NCI-H1436 (cell line): ENCODE measurements around the gene METTL26.
A peak's percentile ranks its signal among the peaks of the same experiment; 100 is the strongest.

Experiments
- DNase-seq: peaks from one replicate; lab custom pipeline; 2025; lab: John Stamatoyannopoulos, UW

The METTL26 gene

DNA sequence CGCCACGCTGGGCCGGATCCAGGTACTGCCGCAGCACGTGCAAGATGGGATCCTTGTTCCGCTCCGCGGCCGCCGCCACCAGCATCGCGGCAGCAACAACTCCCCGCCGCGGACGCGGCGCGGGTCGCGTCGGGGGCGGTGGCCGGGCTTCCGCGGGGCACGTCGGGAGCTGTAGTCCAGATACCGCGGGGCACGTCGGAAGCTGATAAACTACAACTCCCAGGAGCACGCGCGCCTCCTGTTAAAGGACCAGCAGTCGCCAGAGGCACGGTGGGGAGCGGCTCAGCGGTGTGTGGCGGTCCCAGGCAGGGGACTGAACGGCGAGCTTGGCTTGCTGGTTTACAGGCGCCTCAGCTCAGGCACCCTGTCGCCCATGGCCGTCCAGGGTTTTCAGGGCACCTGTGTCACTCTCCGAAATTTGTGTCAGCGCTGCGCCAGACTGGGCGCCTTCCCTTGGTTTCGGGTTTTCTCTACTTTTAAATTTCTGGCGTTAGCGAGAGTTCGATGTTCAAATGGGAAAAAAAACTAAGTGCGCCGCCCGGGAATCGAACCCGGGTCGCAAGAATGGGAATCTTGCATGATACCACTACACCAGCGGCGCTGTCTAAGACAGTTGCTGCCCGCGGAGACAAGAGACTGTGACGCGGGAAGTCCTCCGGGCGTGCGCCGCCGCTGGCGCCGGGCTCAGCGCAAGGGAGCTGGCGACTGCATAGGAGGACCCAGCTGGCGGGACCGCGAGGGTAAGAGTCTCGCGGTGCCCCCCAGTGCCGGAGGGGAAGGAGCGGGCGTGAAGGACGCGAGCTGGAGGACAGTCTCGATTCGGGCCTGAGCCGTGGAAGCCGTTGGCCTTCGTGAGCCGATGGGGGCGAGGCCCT lies at the start of gene METTL26:
Gene METTL26, minus strand, starts transcription at position 100 of the 875 bp plus-strand sequence. Its CDS starts 15 bp downstream, at position 85.
- DNase-seq: peak; percentile 92

DNA sequence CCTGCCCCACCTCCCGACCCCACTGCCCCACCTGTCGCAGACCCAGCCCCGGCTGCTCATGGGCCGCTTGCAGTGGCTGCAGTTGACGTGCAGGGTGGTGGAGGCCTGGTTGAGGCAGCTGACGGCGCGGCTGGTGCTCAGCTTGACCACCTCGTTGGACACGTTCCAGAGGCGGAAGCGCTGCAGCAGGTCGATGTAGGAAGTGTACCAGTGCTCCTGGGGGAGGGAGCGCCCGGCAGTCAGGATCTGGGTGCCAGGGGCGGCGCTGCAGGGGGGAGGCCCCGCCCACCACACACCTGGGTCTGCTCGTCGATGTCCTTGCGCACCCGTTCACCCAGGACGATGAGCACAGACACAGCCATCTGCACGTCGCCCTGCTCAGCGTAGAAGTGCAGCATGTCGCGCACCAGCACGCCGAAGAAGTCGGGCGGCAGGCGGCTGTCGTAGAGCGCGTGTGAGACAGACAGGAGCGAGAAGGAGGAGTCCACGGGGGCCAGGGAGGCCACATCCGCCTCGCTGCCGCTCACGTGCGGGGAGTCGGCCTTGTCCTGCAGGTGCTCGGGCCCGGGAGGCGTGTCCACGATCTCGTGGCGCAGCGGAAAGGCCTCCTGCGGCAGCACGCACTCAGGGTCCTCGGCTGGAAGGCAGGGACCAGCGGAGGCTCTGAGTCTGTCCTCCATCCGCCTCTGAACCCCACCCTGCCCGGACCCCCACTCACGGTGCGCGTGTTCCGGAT lies 49.0 kb upstream of the METTL26 start:
- no peak for DNase-seq

DNA sequence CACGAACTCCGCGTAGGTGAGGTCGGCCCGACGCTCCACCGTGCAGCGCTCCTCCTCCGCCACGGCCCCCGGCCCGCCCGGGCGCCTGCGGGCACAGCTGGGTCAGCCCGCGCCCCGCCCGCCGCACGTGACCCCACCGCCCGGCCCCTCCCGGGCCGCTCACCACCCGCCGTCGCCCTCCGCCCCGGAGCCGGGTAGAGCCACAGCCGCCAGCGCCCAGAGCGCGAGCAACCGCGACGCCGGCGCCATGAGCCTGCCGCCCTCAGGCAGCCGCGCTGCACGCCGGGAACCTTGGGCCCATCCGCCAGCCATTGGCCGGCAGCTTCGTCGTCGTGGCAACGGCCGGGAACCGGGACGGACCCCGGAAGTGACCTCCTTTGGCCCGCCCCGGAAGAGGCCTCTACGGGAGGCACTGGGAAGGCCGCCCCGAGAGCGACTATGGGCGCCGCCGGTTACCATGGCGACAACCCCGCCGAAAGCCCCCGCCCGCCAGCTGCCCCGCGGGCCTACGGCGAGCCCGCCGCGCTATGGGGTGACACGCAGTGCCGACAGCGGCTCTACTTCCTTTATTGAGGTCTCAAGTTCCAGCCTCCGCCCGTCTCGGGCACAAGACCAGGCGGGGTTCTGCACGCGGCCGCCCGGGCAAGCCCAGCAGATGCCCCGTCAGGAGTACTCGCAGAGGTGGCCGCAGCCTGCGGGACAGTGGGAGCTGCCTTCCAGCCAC lies 48.1 kb upstream of the METTL26 start, which contains the start of gene JMJD8:
Gene JMJD8, minus strand, starts transcription at position 264 of the 724 bp plus-strand sequence. Its CDS starts 15 bp downstream, at position 249.
- DNase-seq: peak; percentile 97

DNA sequence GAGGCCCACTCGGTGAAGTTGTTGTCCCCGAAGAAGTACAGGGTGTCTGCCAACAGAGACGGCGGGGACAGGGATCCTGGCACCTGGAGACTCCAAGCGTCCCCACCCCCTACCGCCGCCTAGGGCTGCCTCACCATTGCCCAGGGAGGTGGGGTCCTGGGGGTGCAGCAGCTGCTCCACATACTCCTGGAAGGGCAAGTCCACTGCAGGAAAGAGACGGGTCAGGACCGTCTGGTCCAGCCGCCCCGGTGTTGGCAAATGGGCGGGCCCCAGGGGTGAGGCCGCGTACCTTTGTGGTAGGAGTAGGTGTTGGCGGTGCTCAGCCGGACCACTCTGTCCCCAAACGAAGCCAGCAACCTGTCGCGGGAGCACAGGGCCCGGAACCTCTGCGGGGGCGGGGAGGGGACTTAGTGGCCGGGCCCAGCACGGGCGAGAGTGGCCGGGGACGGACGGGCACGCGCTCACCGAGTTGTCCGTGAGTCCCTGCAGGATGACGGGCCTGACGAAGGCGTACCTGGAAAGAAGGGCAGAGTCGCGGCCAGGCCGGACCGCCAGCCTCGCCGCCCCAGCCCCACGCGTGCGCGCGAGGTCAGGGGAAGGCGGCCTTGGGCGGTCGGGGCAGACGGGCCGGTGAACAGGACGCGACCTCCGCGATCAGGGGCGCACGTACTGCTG lies 47.4 kb upstream of the METTL26 start:
- DNase-seq: no peak

DNA sequence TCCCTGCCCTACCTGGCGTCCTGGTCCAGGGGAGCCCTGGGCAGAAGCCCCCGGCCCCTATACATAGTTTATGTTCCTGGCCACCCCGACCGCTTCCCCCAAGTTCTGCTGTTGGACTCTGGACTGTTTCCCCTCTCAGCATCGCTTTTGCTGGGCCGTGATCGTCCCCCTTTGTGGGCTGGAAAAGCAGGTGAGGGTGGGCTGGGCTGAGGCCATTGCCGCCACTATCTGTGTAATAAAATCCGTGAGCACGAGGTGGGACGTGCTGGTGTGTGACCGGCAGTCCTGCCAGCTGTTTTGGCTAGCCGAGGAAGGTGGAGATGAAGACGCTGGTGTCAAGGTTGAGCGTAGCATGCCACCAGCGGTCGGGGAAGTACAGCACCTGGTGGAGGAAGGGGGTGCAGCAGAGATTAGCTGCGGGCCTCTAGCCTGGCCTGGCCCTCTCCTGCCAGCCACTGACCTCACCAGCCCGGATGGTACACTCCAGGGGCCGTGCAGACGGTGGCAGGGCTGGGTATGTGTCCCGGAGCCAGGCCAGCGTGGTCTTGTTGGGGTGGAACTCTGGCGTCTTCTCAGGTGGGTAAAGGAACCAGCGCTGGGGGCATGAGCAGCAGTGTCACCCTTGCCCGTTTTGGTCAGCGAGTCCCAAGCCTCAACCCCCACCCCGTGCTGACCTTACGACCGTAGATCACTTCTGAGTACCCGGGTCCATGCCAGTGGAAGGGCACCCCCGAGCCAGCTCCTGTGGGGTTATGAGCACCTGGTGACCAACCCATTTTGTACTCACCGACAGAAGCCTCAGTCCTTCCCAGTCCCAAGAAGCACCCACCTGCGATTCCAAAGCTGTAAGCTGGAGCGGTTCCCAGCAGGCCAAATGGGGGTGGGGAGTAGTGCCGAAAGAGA lies 46.6 kb upstream of the METTL26 start:
- DNase-seq: no peak

DNA sequence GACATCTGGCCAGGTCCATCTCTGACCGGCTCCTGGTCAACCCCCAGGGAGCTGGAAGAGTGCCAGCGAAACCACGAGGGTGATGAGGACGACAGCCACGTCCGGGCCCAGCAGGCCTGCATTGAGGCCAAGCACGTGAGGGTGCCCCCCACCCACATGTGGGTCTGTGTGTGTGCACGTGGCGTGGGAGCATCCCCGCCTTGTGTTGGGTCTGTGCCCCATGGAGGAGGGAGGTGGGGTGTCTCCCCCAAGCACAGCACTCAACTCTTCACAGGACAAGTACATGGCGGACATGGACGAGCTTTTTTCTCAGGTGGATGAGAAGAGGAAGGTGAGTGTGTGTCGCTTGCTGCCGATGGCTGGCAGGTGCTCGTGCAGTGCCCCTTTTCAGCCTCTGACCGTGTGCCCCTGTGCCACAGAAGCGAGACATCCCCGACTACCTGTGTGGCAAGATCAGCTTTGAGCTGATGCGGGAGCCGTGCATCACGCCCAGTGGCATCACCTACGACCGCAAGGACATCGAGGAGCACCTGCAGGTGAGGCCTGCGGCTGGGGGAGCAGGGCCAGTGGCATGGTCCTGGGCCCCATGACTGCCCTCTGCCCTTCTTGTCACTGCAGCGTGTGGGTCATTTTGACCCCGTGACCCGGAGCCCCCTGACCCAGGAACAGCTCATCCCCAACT lies 45.8 kb upstream of the METTL26 start:
- no peak for DNase-seq

DNA sequence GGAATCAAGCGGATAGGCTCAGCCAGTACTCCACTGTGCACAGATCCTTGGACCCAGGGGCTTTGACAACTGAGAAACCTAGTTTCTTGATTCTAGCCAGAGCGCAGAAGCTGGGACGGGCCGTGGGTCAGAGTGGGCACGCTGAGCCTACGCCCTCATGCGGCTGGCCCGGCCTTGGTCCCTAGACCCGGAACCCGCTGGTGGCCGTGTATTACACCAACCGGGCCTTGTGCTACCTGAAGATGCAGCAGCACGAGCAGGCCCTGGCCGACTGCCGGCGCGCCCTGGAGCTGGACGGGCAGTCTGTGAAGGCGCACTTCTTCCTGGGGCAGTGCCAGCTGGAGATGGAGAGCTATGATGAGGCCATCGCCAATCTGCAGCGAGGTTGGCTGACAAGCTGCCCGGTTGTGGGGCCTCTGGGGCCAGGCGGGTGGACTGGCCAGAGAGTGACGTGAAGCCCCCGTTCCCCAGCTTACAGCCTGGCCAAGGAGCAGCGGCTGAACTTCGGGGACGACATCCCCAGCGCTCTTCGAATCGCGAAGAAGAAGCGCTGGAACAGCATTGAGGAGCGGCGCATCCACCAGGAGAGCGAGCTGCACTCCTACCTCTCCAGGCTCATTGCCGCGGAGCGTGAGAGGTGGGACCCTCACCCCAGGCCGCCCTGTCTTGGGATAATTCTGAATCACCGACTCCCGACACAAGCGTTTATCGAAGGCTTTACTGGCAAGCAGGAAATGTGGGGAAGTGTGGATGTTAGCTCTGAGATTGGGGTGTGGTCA lies 45.1 kb upstream of the METTL26 start:
- DNase-seq: no peak

DNA sequence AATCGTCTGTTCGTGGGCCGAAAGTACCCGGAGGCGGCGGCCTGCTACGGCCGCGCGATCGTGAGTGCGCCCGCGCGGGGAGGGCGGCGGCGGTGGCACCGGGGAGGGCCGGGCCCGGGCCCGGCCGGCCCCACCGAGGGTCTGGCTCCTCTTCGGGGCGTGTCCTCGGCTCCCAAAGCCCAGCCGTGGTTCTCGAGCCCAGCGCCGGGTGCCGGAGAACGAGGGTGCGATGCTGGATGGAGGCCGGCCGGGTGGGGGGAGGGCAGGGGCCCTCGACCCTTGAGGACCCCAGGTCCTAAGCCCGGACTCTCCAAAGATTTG lies 44.5 kb upstream of the METTL26 start:
- no peak for DNase-seq

DNA sequence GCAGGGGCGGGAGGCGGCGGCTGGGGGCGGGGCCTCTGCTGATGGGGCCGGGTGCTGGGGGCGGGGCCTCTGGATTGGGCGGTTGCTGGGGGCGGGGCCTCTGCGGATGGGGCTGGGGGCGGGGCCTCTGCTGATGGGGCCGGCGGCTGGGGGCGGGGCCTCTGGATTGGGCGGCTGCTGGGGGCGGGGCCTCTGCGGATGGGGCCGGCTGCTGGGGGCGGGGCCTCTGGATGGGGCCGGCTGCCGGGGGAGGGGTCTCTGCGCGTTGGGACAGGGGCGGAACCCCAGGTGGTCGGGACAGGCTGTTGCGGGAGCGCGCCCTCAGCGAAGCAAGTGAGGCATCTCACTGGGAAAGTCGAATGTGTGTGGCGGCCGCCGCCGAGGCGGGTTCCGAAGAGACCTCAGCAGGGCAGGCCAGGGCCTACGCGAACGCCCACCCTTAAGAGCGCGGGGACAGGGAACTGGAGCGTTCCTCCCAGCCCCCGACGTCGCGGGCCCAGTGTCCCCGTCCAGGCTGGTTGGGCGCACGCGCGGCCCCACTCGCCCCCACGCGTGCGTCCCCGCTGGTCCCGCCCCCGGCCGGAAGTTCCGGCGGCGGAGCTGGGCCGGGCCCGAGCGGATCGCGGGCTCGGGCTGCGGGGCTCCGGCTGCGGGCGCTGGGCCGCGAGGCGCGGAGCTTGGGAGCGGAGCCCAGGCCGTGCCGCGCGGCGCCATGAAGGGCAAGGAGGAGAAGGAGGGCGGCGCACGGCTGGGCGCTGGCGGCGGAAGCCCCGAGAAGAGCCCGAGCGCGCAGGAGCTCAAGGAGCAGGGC lies 43.9 kb upstream of the METTL26 start, which contains the start of gene STUB1:
Gene STUB1, plus strand, starts transcription at position 597 of the 811 bp plus-strand sequence. Its CDS starts 116 bp downstream, at position 713.
- peak; percentile 88 for DNase-seq

DNA sequence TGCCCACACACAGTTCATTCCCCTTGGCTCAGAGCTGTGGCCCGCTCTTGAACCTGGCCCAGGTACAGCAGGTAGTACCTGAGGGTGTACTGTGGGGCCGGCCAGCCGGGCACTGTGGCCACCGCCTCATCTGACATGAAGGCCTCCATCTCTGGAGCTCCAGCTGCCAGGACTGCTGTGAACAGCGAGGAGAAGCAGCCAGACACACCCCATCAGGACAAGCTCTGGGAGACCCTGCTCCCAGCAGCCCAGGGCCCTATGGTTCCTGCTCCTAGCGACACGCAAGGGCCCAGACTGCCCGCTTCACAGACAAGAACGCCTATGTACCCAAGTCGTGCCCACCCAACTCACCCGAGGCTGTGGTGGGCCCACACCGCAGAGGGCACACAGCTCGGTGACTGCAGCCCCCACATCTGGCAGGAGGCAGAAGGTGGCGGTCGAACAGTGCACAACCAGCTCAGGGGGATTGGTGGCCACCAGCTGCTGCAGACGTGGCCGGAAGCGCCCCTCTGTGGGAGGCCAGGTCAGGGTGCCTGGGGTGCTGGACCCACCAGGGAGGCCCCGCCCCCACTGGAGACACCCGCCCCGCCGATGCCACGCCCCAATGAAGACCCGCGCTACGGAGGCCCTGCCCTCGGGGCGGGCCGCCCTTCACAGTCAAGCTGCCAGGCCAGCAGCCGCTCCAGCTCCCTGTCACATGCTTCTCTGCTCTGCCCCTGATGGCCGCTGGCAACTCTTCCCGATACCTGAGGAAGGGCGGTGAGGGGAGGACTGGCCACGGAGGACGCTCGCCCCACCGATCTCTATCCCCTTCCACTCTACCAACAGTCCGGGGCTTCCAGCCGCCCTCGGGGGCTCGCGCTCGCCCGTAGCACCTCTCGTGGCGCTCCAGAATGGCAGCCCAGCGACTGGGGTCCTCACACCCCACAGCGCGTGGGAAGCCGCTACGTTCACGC lies 43.0 kb upstream of the METTL26 start:
- DNase-seq: peak; percentile 74

DNA sequence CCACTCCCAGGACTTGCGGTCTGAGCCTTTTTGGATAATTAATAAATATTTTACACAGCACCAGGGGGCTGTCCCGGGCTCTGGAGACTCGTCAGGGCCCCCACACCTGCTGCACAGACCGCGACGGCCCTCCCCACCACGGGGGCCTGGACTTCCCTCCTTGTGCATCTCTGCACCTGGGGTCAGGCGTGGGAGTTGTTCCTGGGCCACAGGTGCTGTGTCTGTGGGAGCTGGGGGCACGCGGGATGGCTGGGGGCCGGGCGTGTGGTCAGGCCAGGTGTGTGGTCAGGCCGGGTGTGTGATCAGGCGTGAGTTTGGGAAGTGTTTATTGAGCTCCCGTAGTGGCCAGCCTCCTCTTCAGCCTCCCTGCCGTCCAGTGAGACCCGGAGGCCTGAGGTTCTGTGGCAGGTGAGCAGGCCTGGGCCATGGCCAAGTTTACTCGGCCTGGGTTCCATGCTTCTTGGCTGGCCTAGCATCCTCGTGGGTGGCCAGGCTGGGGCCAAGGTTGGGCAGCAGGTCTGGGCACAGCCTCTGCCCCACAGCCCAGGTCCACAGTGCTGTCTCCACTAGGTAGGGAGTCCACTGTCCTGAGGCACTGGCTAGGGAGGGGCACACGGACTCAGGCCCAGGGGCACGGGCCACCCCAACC lies 42.2 kb upstream of the METTL26 start:
- DNase-seq: no peak

DNA sequence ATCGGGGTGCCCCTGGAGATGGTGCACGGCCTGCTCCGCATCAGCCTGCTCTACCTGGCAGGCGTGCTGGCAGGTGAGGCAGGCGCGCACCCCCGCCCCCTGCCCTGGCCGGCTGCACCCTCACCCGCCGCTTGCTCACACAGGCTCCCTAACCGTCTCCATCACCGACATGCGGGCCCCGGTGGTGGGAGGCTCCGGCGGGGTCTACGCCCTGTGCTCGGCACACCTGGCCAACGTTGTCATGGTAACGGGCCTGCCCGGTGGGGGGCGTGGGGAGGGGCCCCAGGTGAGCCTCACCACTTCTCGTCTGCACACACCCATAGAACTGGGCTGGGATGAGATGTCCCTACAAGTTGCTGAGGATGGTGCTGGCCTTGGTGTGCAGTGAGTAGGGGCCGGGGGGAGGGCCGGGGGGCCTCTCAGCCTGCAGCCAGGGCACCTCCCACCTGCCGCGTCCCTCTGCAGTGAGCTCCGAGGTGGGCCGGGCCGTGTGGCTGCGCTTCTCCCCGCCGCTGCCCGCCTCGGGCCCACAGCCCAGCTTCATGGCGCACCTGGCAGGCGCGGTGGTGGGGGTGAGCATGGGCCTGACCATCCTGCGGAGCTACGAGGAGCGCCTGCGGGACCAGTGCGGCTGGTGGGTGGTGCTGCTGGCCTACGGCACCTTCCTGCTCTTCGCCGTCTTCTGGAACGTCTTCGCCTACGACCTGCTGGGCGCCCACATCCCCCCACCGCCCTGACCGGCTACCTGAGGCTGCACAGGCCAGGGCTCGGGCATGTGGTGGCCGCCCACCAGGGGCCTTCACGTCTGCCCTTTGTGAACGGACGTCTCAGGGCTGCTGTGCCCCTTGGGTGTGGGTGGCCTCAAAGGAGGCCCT lies 41.4 kb upstream of the METTL26 start:
- peak; percentile 27 for DNase-seq

DNA sequence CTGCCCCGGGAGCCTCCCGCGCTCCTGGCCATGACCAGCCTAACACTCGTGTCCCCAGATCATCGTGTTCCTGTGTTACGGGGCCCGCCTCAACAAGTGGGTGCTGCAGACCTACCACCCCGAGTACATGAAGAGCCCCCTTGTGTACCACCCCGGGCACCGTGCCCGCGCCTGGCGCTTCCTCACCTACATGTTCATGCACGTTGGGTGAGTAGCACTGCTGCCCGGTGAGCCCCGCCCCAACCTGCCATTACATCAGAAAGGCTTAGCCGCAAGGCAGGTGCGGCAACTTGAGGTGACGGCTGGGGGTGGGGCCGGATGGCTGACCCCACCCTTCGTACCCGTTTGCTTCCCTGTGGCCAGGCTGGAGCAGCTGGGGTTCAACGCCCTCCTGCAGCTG lies 40.8 kb upstream of the METTL26 start:
- peak; percentile 79 for DNase-seq

DNA sequence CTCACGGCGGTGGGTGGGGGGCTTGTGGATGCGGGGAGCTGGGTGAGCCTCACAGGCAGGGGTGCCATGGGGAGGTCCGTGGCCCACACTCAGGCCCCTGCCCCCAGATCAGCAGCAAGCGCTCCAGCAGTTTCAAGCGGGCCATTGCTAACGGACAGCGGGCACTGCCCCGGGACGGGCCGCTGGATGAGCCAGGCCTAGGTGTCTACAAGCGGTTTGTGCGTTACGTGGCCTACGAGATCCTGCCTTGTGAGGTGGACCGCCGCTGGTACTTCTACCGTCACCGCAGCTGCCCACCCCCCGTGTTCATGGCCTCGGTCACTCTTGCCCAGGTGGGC lies 40.4 kb upstream of the METTL26 start:
- DNase-seq: no peak

DNA sequence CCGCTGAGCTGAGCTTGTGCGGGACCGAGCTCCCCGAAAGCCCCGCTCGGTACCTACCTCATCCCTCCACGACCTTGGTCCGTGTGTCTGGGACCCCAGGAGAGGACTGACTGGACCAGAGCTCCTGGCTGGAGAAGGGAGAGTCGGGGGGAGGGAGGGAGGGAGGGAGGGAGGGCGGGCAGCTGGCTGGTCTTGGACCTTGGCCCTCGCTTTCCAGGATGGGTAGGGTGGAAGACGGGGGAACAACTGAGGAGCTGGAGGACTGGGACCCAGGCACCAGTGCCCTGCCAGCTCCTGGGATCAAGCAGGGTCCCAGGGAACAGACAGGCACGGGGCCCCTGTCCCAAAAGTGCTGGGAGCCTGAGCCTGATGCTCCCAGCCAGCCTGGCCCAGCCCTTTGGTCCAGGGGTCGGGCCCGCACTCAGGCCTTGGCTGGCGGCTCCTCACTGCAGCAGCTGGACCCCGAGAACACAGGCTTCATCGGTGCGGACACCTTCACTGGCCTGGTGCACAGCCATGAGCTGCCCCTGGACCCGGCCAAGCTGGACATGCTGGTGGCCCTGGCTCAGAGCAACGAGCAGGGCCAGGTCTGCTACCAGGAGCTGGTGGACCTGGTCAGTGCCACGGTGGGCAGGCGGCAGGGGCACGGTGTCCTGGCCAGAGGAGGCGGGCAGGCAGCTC lies 39.9 kb upstream of the METTL26 start:
- no peak for DNase-seq
